Endothelial cell of umbilical vein (primary cell): ENCODE data around the gene DNAJB12. TPM values are rescaled to one million over a fixed set of nuclear protein-coding genes. Genes with fewer than 3 reads are reported as not detected.

Source experiments
- BruUV-seq: library from RNA; stranded (reverse); fragments of 400-500 nt; replicated peaks from 2 replicates; lab custom pipeline; 2021; lab: Mats Ljungman, UMichigan
- CTCF ChIA-PET: fragments of 300-600, 350-600 bp; sonication (Branson Sonifier 250); formaldehyde crosslinking; loops from one replicate; lab custom pipeline; 2021; ENCODE audit warnings: antibody characterized with exemption, inconsistent platforms; lab: Charles Lee
- POLR2A ChIA-PET: fragments of 300-600, 350-600 bp; sonication (Branson Sonifier 250); formaldehyde crosslinking; loops from one replicate; lab custom pipeline; 2021; ENCODE audit warnings: antibody characterized with exemption, inconsistent platforms; lab: Charles Lee
- DNase-seq: peaks from one replicate; pipeline ENCODE4 v3.0.0-alpha.2; 2011; ENCODE audit warnings: low read depth, low spot score
- FAIRE-seq: peaks from 2 replicates; lab custom pipeline; 2011; peaks lifted over from hg19 to GRCh38; lab: Jason Lieb, UNC
- H2AFZ ChIP-seq: 2 replicates; pipeline ENCODE4 v1.6.0; 2012; ENCODE audit warnings: low read depth, low read length, control low read depth, inconsistent platforms
- H3K27ac ChIP-seq: 2 replicates; pipeline ENCODE4 v1.5.1; 2011; ENCODE audit warnings: low read depth, mild to moderate bottlenecking, control low read depth, low read length, moderate library complexity; ENCODE audit not compliant: insufficient read depth
- H3K27me3 ChIP-seq, 2 experiments: 2 replicates each; pipeline versions ENCODE4 v1.6.0 to v1.6.1; 2011; ENCODE audit warnings: low read length in 2 of 2, mixed read lengths in 1 of 2; ENCODE audit not compliant: control insufficient read depth in 2 of 2, insufficient read depth in 2 of 2
- H3K36me3 ChIP-seq, 2 experiments: 2 replicates in 1 of 2; 3 replicates in 1 of 2; pipeline ENCODE4 v1.5.1; 2011; ENCODE audit warnings: low read length in 2 of 2, mild to moderate bottlenecking in 1 of 2, moderate library complexity in 1 of 2; ENCODE audit not compliant: control insufficient read depth in 2 of 2, insufficient read depth in 2 of 2; ENCODE audit errors: extremely low read depth in 1 of 2
- H3K4me1 ChIP-seq: 3 replicates; pipeline ENCODE4 v1.5.1; 2011; ENCODE audit warnings: mild to moderate bottlenecking, low read length; ENCODE audit not compliant: control insufficient read depth, insufficient read depth; ENCODE audit errors: extremely low read depth
- H3K4me2 ChIP-seq: 2 replicates; pipeline ENCODE4 v1.6.1; 2011; ENCODE audit warnings: low read length, control low read depth, mixed read lengths; ENCODE audit not compliant: insufficient read depth
- H3K4me3 ChIP-seq, 3 experiments: fragments of 200-600 bp in 1 of 3; sonication (generic), shearing (Covaris generic) in 1 of 3; replicated peaks in 1 of 3; 2 replicates each; pipeline ENCODE4 v1.5.1; 2011 to 2016; ENCODE audit warnings: control low read depth in 3 of 3, low read length in 3 of 3, mild to moderate bottlenecking in 2 of 3, inconsistent platforms in 1 of 3, low read depth in 1 of 3, moderate library complexity in 1 of 3; ENCODE audit not compliant: insufficient read depth in 1 of 3
- H3K79me2 ChIP-seq: 2 replicates; pipeline ENCODE4 v1.6.0; 2012; ENCODE audit warnings: low read length, inconsistent platforms; ENCODE audit not compliant: control insufficient read depth, insufficient read depth
- H3K9ac ChIP-seq: replicated peaks from 2 replicates; pipeline ENCODE3; 2011; ENCODE audit warnings: low read length, control low read depth; ENCODE audit not compliant: insufficient read depth; ENCODE audit errors: extremely low read depth
- H3K9me1 ChIP-seq: replicated peaks from 3 replicates; pipeline ENCODE4 v1.6.0; 2011; ENCODE audit warnings: mild to moderate bottlenecking, low read length; ENCODE audit not compliant: control insufficient read depth, insufficient read depth; ENCODE audit errors: extremely low read depth
- H3K9me3 ChIP-seq: replicated peaks from 2 replicates; pipeline ENCODE4 v1.5.1; 2012; ENCODE audit warnings: low read length, inconsistent platforms; ENCODE audit not compliant: control insufficient read depth, insufficient read depth
- H4K20me1 ChIP-seq: replicated peaks from 2 replicates; pipeline ENCODE3; 2011; ENCODE audit warnings: mild to moderate bottlenecking, low read length; ENCODE audit not compliant: control insufficient read depth, insufficient read depth; ENCODE audit errors: extremely low read depth
- EZH2 ChIP-seq: IDR thresholded peaks from 2 replicates; pipeline ENCODE4 v1.6.1; 2012; ENCODE audit warnings: borderline replicate concordance, low read depth, mild to moderate bottlenecking, moderate library complexity, low read length, inconsistent platforms; ENCODE audit not compliant: severe bottlenecking
- FOS ChIP-seq: IDR thresholded peaks from 2 replicates; pipeline ENCODE4 v1.6.1; 2011; ENCODE audit warnings: mild to moderate bottlenecking, low read length, moderate library complexity, borderline replicate concordance; ENCODE audit not compliant: insufficient read depth
- GATA2 ChIP-seq: IDR thresholded peaks from 2 replicates; pipeline ENCODE4 v1.7.0; 2011; ENCODE audit warnings: low read depth, mild to moderate bottlenecking, moderate library complexity, mixed read lengths, low read length; ENCODE audit not compliant: insufficient read length, insufficient read depth
- JUN ChIP-seq: IDR thresholded peaks from 2 replicates; pipeline ENCODE4 v1.6.1; 2011; ENCODE audit warnings: borderline replicate concordance, low read depth; ENCODE audit not compliant: insufficient read length, insufficient read depth
- MYC ChIP-seq: IDR thresholded peaks from one replicate; pipeline ENCODE4 v1.6.1; 2011; ENCODE audit warnings: mild to moderate bottlenecking, low read depth, low read length
- POLR2AphosphoS5 ChIP-seq: IDR thresholded peaks from 2 replicates; pipeline ENCODE4 v1.6.1; 2012; ENCODE audit warnings: low read depth, mild to moderate bottlenecking, control low read depth, low read length, moderate library complexity; ENCODE audit not compliant: insufficient read depth
- dilution Hi-C: fragments of 300-500 bp; cut with MboI; formaldehyde crosslinking; loops from one replicate; pipeline ENCODE4 v1.15.0; 2019; ENCODE audit warnings: low sequenced_read_pairs; ENCODE audit not compliant: extremely low pct_ligation_motif_present
- intact Hi-C: fragments of 100-400 bp; cut with micrococcal nuclease; formaldehyde crosslinking; loops from one replicate; pipeline ENCODE4 v1.10.0; 2022
- polyA plus RNA-seq, 4 experiments: library from polyadenylated mRNA; depleted of rRNA in 3 of 4; stranded (reverse) in 3 of 4; unstranded in 1 of 4; fragments of >200 nt; gene quantifications; 2 replicates each; pipeline versions ENCODE4 v1.2.1 to v1.2.3, GENCODE V29; 2011 to 2012; ENCODE audit warnings: missing spikeins in 1 of 4
- total RNA-seq: library from RNA; stranded (reverse); gene quantifications from 2 replicates; pipeline ENCODE4 v1.2.3, GENCODE V29; 2021
- TF ChIP-seq, protein P1 (sequence below): IDR thresholded peaks from 2 replicates; pipeline ENCODE4 v1.6.1; 2011; ENCODE audit not compliant: insufficient read depth, insufficient read length
- TF ChIP-seq, protein P2 (sequence below), 2 donors: IDR thresholded peaks; 1 replicate in 1 of 2; 2 replicates in 1 of 2; pipeline ENCODE4 v1.5.1; 2011; ENCODE audit warnings: low read length in 2 of 2, mild to moderate bottlenecking in 2 of 2, moderate library complexity in 2 of 2, control low read depth in 1 of 2, inconsistent platforms in 1 of 2, low read depth in 1 of 2; ENCODE audit not compliant: insufficient read depth in 1 of 2; ENCODE audit errors: extremely low read depth in 1 of 2

DNAJB12 gene
- total and polyA plus RNA-seq, 2 donors (not counting 3 experiments of a cell fraction or from before 2014, with no cell fraction given) = 27.2 to 44.2 TPM

DNA sequence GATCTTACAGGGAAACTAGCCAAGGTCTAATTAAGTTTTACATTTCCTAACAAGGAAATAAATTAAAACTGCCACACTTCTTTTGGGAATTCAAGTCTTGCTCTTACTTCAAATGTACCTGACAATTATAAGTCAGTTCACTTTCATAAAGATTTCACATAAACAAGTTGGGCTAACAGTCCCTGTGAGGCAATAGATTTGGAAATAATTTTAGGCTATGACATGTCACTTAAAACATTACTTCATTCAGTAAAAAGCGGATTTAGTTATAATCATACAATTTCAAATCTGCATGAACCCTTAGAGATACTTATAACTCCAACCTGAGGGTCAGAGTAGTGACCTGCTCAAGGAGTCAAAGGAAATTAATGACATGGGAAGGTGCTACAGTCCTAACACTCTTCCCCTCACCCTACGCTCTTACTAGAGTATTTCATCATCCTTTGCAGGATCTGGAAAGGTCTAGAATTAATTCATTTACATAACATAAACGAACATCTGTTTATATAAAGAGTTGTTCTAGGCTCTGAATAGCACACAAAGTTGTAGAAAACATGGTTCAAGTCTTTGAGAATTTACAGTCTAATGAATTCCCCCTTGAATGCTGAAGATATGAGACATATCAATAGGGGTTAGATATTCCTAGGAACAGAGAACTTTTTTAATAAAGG is 32.3 kb upstream of the DNAJB12 start:
- no peaks in the 10 kb centered on the region for H4K20me1 ChIP-seq
- CTCF ChIA-PET = no interaction called here
- FAIRE-seq = no peak
- no peaks in the 10 kb centered on the region for H3K27me3 ChIP-seq
- DNase-seq = no peak
- no peaks in the 10 kb centered on the region for H3K4me1 ChIP-seq
- dilution Hi-C loops (no loop called here), intact Hi-C loops (no loop called here)
- no peak overlapping the region for H3K4me3 ChIP-seq
- BruUV-seq = no TSS peak
- H3K79me2 ChIP-seq = no peaks in the 10 kb centered on the region
- H3K9me3 ChIP-seq = no peaks in the 10 kb centered on the region
- H3K27ac ChIP-seq = no peak overlapping the region
- POLR2A ChIA-PET = no interaction called here
- no peak for TF ChIP-seq MYC
- TF ChIP-seq GATA2 = no peak
- TF ChIP-seq, protein P1, sequence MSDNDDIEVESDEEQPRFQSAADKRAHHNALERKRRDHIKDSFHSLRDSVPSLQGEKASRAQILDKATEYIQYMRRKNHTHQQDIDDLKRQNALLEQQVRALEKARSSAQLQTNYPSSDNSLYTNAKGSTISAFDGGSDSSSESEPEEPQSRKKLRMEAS = no peak
- no peak for TF ChIP-seq FOS
- no peak for TF ChIP-seq POLR2AphosphoS5
- TF ChIP-seq JUN = no peak
- TF ChIP-seq EZH2 = no peak
- TF ChIP-seq, protein P2, sequence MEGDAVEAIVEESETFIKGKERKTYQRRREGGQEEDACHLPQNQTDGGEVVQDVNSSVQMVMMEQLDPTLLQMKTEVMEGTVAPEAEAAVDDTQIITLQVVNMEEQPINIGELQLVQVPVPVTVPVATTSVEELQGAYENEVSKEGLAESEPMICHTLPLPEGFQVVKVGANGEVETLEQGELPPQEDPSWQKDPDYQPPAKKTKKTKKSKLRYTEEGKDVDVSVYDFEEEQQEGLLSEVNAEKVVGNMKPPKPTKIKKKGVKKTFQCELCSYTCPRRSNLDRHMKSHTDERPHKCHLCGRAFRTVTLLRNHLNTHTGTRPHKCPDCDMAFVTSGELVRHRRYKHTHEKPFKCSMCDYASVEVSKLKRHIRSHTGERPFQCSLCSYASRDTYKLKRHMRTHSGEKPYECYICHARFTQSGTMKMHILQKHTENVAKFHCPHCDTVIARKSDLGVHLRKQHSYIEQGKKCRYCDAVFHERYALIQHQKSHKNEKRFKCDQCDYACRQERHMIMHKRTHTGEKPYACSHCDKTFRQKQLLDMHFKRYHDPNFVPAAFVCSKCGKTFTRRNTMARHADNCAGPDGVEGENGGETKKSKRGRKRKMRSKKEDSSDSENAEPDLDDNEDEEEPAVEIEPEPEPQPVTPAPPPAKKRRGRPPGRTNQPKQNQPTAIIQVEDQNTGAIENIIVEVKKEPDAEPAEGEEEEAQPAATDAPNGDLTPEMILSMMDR (IDR thresholded peaks at IDR 0.05; ENCODE audit: extremely low read depth in 1 of 2, insufficient read depth in 1 of 2, low read depth in 1 of 2, low read length in 2 of 2) = no peak
- no peak overlapping the region for H2AFZ ChIP-seq
- H3K9me1 ChIP-seq = no peaks in the 10 kb centered on the region
- no peak overlapping the region for H3K9ac ChIP-seq
- H3K36me3 ChIP-seq = no peaks in the 10 kb centered on the region
- no peak overlapping the region for H3K4me2 ChIP-seq
